Measurements from ENCODE around the gene MPP1. TPM values are rescaled to one million over a fixed set of nuclear protein-coding genes. Genes with fewer than 3 reads are reported as not detected.

The MPP1 gene
- polyA plus RNA-seq, 1 of the 3 experiments (the other 2 are of a cell fraction): 13.3 TPM

DNA sequence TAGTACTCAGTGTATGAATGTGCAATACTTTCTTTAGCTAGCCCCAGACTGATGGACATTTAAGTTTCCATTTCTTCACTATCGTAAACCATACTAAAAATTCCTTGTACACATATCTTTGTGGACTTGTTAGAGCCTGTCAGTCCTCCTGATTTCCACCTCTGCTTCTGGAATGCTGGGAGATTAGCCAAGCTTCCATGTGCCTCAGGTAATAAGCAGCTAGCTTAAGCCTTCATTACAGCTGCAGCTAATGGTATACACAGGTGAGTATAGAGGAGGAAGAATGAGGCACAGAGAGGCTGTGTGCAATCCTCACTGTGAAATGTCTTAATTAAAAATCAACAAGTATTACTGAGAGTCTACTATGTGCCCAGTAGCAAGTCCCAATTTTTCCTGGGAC lies 19.4 kb upstream of the MPP1 start:
- TF ChIP-seq, protein P1, sequence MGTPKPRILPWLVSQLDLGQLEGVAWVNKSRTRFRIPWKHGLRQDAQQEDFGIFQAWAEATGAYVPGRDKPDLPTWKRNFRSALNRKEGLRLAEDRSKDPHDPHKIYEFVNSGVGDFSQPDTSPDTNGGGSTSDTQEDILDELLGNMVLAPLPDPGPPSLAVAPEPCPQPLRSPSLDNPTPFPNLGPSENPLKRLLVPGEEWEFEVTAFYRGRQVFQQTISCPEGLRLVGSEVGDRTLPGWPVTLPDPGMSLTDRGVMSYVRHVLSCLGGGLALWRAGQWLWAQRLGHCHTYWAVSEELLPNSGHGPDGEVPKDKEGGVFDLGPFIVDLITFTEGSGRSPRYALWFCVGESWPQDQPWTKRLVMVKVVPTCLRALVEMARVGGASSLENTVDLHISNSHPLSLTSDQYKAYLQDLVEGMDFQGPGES (IDR thresholded peaks at IDR 0.05; ENCODE audit: low read depth, low read length): no peak
- WGBS (ENCODE audit: low lambda C conversion rate): 6% methylated on average over 1 of the region's 1 CpG
- CTCF ChIA-PET: no interaction called here

DNA sequence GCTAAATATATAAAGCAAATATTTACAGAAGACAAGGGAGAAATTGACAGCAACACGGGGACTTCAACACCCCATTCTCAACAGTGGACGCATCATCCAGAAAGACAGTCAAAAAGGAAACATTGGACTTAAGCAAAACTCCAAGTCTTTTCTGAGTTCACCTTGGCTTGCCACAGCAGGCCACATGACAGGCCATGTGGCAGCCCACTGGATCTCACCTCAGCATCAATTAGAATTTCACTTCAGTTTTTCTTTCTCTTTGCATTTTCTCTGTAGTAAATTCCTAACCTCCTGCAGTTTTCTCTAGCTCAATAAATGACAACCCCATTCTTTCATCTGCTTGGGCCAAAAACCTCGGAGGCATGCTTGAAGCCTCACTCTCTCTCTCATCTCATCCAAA lies 16.7 kb upstream of the MPP1 start:
- TF ChIP-seq, protein P2, sequence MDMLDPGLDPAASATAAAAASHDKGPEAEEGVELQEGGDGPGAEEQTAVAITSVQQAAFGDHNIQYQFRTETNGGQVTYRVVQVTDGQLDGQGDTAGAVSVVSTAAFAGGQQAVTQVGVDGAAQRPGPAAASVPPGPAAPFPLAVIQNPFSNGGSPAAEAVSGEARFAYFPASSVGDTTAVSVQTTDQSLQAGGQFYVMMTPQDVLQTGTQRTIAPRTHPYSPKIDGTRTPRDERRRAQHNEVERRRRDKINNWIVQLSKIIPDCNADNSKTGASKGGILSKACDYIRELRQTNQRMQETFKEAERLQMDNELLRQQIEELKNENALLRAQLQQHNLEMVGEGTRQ (IDR thresholded peaks at IDR 0.05; ENCODE audit: borderline replicate concordance, low read depth, low read length): no peak
- TF ChIP-seq, protein P3, sequence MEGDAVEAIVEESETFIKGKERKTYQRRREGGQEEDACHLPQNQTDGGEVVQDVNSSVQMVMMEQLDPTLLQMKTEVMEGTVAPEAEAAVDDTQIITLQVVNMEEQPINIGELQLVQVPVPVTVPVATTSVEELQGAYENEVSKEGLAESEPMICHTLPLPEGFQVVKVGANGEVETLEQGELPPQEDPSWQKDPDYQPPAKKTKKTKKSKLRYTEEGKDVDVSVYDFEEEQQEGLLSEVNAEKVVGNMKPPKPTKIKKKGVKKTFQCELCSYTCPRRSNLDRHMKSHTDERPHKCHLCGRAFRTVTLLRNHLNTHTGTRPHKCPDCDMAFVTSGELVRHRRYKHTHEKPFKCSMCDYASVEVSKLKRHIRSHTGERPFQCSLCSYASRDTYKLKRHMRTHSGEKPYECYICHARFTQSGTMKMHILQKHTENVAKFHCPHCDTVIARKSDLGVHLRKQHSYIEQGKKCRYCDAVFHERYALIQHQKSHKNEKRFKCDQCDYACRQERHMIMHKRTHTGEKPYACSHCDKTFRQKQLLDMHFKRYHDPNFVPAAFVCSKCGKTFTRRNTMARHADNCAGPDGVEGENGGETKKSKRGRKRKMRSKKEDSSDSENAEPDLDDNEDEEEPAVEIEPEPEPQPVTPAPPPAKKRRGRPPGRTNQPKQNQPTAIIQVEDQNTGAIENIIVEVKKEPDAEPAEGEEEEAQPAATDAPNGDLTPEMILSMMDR (IDR thresholded peaks at IDR 0.05): no peak
- TF ChIP-seq RFX5 (IDR thresholded peaks at IDR 0.05; ENCODE audit: low read length): no peak
- TF ChIP-seq, protein P4, sequence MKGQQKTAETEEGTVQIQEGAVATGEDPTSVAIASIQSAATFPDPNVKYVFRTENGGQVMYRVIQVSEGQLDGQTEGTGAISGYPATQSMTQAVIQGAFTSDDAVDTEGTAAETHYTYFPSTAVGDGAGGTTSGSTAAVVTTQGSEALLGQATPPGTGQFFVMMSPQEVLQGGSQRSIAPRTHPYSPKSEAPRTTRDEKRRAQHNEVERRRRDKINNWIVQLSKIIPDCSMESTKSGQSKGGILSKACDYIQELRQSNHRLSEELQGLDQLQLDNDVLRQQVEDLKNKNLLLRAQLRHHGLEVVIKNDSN (IDR thresholded peaks at IDR 0.05; ENCODE audit: borderline replicate concordance, low read depth): no peak
- no peak for TF ChIP-seq FOSL2 (IDR thresholded peaks at IDR 0.05; ENCODE audit: borderline replicate concordance, low read depth)
- no peak for TF ChIP-seq JUND (IDR thresholded peaks at IDR 0.05)
- no peak for TF ChIP-seq MXI1 (IDR thresholded peaks at IDR 0.05; ENCODE audit: low read depth, low read length)
- TF ChIP-seq EP300 (IDR thresholded peaks at IDR 0.05; ENCODE audit: borderline replicate concordance in 1 of 2, low read depth in 1 of 2, low read length in 1 of 2): no peak
- TF ChIP-seq CHD2 (IDR thresholded peaks at IDR 0.05; ENCODE audit: low read length, partially characterized antibody): no peak
- TF ChIP-seq POLR2AphosphoS5 (IDR thresholded peaks at IDR 0.05; ENCODE audit: low read depth, low read length): no peak
- DNase-seq: no peak
- H3K4me2 ChIP-seq: no peak overlapping the region
- H3K4me1 ChIP-seq (ENCODE audit: control insufficient read depth in 1 of 2, insufficient read depth in 2 of 2, low read depth in 1 of 2, low read length in 1 of 2): no peaks in the 10 kb centered on the region
- H3F3A ChIP-seq (replicated peaks; ENCODE audit: insufficient read depth): no peaks in the 10 kb centered on the region
- H3K9me2 ChIP-seq: no peaks in the 10 kb centered on the region
- CTCF ChIA-PET: interaction anchor here (0.6 kb wide), 1 partner anchor 10 kb away, joined by 3 read pairs; no protein-coding TSS in a partner anchor
- no peaks in the 10 kb centered on the region for H4K20me1 ChIP-seq (ENCODE audit: insufficient read depth)
- no peaks in the 10 kb centered on the region; the same call in 1 of the 2 replicates for H3K9me3 ChIP-seq
- H3K9ac ChIP-seq: no peak overlapping the region
- no peaks in the 10 kb centered on the region; the same call in 1 of the 2 replicates for H3K27me3 ChIP-seq (ENCODE audit: insufficient read depth)
- H3K4me3 ChIP-seq (ENCODE audit: low read depth in 2 of 2, low read length in 1 of 2): no peak overlapping the region
- H2AFZ ChIP-seq (ENCODE audit: low read depth): no peak overlapping the region
- WGBS (ENCODE audit: low lambda C conversion rate): 30% methylated on average over 3 of the region's 3 CpGs
- no peak overlapping the region for H3K27ac ChIP-seq (ENCODE audit: low read depth in 2 of 2, low read length in 1 of 2)
- no peaks in the 10 kb centered on the region for H3K79me2 ChIP-seq (ENCODE audit: insufficient read depth)
- POLR2A ChIA-PET: no interaction called here
- no peaks in the 10 kb centered on the region for H3K36me3 ChIP-seq (replicated peaks in 1 of 2; ENCODE audit: control insufficient read depth in 1 of 2, insufficient read depth in 2 of 2, low read length in 1 of 2)

More for the DNA sequence above, 19.4 kb upstream of the MPP1 start:
- Histone ChIP-seq H4K20me1 (ENCODE audit: insufficient read depth) (no peaks in the 10 kb centered on the region), H3K4me3 (ENCODE audit: low read depth in 2 of 2, low read length in 1 of 2) (no peak overlapping the region), H3K9ac (no peak overlapping the region), H3K27me3 (ENCODE audit: insufficient read depth) (no peaks in the 10 kb centered on the region; the same call in 1 of the 2 replicates), H3K4me2 (no peak overlapping the region), H3K4me1 (ENCODE audit: control insufficient read depth in 1 of 2, insufficient read depth in 2 of 2, low read depth in 1 of 2, low read length in 1 of 2) (no peaks in the 10 kb centered on the region), H3K9me3 (no peaks in the 10 kb centered on the region), H3F3A (replicated peaks; ENCODE audit: insufficient read depth) (no peaks in the 10 kb centered on the region), H3K36me3 (replicated peaks in 1 of 2; ENCODE audit: control insufficient read depth in 1 of 2, insufficient read depth in 2 of 2, low read length in 1 of 2) (no peaks in the 10 kb centered on the region), H3K27ac (ENCODE audit: low read depth in 2 of 2, low read length in 1 of 2) (no peak overlapping the region), H3K79me2 (ENCODE audit: insufficient read depth) (no peaks in the 10 kb centered on the region), H3K9me2 (no peaks in the 10 kb centered on the region), H2AFZ (ENCODE audit: low read depth) (no peak overlapping the region)
- no peak for DNase-seq
- POLR2A ChIA-PET: no interaction called here

Measured in SK-N-SH (cell line).